ENCODE data around the gene ACADM.
"Not testable (repeated sequence)": the region's sequence is repeated elsewhere in the genome, so short reads cannot be mapped to it uniquely, and the experiment has no call there.

ACADM gene

GRCh38 chr1:75794382-75794781 is 69.9 kb downstream of the ACADM start:
- DNase-seq (ENCODE audit: low read depth) = no peak
- TF ChIP-seq CTCF (conservative IDR thresholded peaks at IDR 0.05; ENCODE audit: low read depth, low read length) = no peak

GRCh38 chr1:75795703-75796193 is 71.2 kb downstream of the ACADM start:
- H3K4me3 ChIP-seq (ENCODE audit: low read depth, low read length) = no peak overlapping the region
- no peak for TF ChIP-seq CTCF (conservative IDR thresholded peaks at IDR 0.05; ENCODE audit: low read depth, low read length)
- no peak for DNase-seq (ENCODE audit: low read depth)

More at GRCh38 chr1:75794382-75794781, 69.9 kb downstream of the ACADM start:
- H3K4me3 ChIP-seq (ENCODE audit: low read depth, low read length) = no peak overlapping the region

GRCh38 chr1:75796376-75797272 is 72.1 kb downstream of the ACADM start, which contains the start of gene MSH4:
Gene MSH4, plus strand, starts transcription at chr1:75796882. Its CDS starts 104 bp downstream, at chr1:75796986.
- no peak for TF ChIP-seq CTCF (conservative IDR thresholded peaks at IDR 0.05; ENCODE audit: low read depth, low read length)
- no peak for DNase-seq (ENCODE audit: low read depth)
- H3K4me3 ChIP-seq (ENCODE audit: low read depth, low read length) = no peak within 1 kb of the TSS

GRCh38 chr1:75797273-75797588 is 72.7 kb downstream of the ACADM start:
- no peak overlapping the region for H3K4me3 ChIP-seq (ENCODE audit: low read depth, low read length)
- no peak for DNase-seq (ENCODE audit: low read depth)
- TF ChIP-seq CTCF (conservative IDR thresholded peaks at IDR 0.05; ENCODE audit: low read depth, low read length) = no peak

GRCh38 chr1:75797606-75798216 is 73.2 kb downstream of the ACADM start:
- no peak overlapping the region for H3K4me3 ChIP-seq (ENCODE audit: low read depth, low read length)
- no peak for TF ChIP-seq CTCF (conservative IDR thresholded peaks at IDR 0.05; ENCODE audit: low read depth, low read length)
- no peak for DNase-seq (ENCODE audit: low read depth)

- not testable (repeated sequence) for DNase-seq (ENCODE audit: low read depth); H3K4me3 ChIP-seq (ENCODE audit: low read depth, low read length)
Measured at GRCh38 chr1:75801480-75801879, 77.0 kb downstream of the ACADM start.

GRCh38 chr1:75808921-75809320 is 84.4 kb downstream of the ACADM start:
- TF ChIP-seq CTCF (conservative IDR thresholded peaks at IDR 0.05; ENCODE audit: low read depth, low read length) = no peak
- no peak overlapping the region for H3K4me3 ChIP-seq (ENCODE audit: low read depth, low read length)
- DNase-seq (ENCODE audit: low read depth) = no peak

GRCh38 chr1:75810113-75810512 is 85.6 kb downstream of the ACADM start:
- not testable (repeated sequence) for DNase-seq (ENCODE audit: low read depth); H3K4me3 ChIP-seq (ENCODE audit: low read depth, low read length)
